GM21619 (cell line): Measurements from ENCODE around the gene REV3L.
A peak's percentile ranks its signal among the peaks of the same experiment; 100 is the strongest.
"Not testable (repeated sequence)": the region's sequence is repeated elsewhere in the genome, so short reads cannot be mapped to it uniquely, and the experiment has no call there.

Source experiments
- ATAC-seq: cut with Tn5 transposase; IDR thresholded peaks from one replicate; pipeline ENCODE4 v1.9.1; 2021; ENCODE audit not compliant: unreplicated experiment

The REV3L gene

GRCh38 chr6:111306104-111306888 is 176.7 kb downstream of the REV3L start:
- ATAC-seq, result no peak

- no peak for ATAC-seq
Observed at GRCh38 chr6:111301946-111302345, 181.1 kb downstream of the REV3L start.

- ATAC-seq, result not testable (repeated sequence)
Observed at GRCh38 chr6:111300938-111301800, 181.8 kb downstream of the REV3L start.

- no peak for ATAC-seq
Observed at GRCh38 chr6:111297776-111298175, 185.2 kb downstream of the REV3L start.

- no peak for ATAC-seq
Observed at GRCh38 chr6:111294374-111294967, 188.5 kb downstream of the REV3L start.

- peak; percentile 17 for ATAC-seq
Observed at GRCh38 chr6:111291336-111292259, 191.4 kb downstream of the REV3L start.

GRCh38 chr6:111290689-111291335 is 192.2 kb downstream of the REV3L start:
- peak; percentile 87 for ATAC-seq

- not testable (repeated sequence) for ATAC-seq
Observed at GRCh38 chr6:111284356-111284755, 198.7 kb downstream of the REV3L start.

- ATAC-seq, result no peak
Observed at GRCh38 chr6:111283707-111284106, 199.3 kb downstream of the REV3L start.

- ATAC-seq, result no peak
Observed at GRCh38 chr6:111282515-111282914, 200.5 kb downstream of the REV3L start.

GRCh38 chr6:111280445-111280955 is 202.5 kb downstream of the REV3L start:
- ATAC-seq, result no peak

- ATAC-seq, result no peak
Observed at GRCh38 chr6:111278731-111279130, 204.3 kb downstream of the REV3L start.

GRCh38 chr6:111277819-111278218 is 205.2 kb downstream of the REV3L start:
- no peak for ATAC-seq

- no peak for ATAC-seq
Observed at GRCh38 chr6:111276736-111277135, 206.3 kb downstream of the REV3L start.

GRCh38 chr6:111276335-111276734 is 206.7 kb downstream of the REV3L start:
- ATAC-seq, result no peak

- no peak for ATAC-seq
Observed at GRCh38 chr6:111274593-111275217, 208.3 kb downstream of the REV3L start.

GRCh38 chr6:111270121-111270520 is 212.9 kb downstream of the REV3L start:
- no peak for ATAC-seq

- no peak for ATAC-seq
Observed at GRCh38 chr6:111269401-111269970, 213.5 kb downstream of the REV3L start.

- no peak for ATAC-seq
Observed at GRCh38 chr6:111267764-111268333, 215.2 kb downstream of the REV3L start.
